ENCODE data around the gene RHOBTB1.

DNA sequence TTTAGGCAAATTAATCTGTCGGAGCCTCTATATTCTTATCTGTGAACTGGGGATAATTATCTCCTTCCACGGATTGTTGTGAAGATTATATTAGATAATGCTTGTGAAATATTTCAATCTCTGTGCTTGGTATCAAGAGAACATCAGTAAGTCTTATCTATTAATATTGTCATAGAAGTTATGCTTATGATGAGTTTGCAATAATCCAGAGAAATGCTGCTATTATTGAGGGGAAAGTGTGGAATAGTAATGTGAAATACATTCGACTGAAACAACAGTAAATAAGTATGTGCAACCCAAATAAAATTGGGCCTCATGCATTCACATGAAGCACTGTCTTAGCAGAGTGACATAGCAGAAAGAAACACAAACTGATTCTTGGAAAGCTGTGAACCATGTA, 13.7 kb downstream of the RHOBTB1 start:
- TF ChIP-seq, protein P1, sequence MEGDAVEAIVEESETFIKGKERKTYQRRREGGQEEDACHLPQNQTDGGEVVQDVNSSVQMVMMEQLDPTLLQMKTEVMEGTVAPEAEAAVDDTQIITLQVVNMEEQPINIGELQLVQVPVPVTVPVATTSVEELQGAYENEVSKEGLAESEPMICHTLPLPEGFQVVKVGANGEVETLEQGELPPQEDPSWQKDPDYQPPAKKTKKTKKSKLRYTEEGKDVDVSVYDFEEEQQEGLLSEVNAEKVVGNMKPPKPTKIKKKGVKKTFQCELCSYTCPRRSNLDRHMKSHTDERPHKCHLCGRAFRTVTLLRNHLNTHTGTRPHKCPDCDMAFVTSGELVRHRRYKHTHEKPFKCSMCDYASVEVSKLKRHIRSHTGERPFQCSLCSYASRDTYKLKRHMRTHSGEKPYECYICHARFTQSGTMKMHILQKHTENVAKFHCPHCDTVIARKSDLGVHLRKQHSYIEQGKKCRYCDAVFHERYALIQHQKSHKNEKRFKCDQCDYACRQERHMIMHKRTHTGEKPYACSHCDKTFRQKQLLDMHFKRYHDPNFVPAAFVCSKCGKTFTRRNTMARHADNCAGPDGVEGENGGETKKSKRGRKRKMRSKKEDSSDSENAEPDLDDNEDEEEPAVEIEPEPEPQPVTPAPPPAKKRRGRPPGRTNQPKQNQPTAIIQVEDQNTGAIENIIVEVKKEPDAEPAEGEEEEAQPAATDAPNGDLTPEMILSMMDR (IDR thresholded peaks at IDR 0.05), result no peak
- TF ChIP-seq, protein P2, sequence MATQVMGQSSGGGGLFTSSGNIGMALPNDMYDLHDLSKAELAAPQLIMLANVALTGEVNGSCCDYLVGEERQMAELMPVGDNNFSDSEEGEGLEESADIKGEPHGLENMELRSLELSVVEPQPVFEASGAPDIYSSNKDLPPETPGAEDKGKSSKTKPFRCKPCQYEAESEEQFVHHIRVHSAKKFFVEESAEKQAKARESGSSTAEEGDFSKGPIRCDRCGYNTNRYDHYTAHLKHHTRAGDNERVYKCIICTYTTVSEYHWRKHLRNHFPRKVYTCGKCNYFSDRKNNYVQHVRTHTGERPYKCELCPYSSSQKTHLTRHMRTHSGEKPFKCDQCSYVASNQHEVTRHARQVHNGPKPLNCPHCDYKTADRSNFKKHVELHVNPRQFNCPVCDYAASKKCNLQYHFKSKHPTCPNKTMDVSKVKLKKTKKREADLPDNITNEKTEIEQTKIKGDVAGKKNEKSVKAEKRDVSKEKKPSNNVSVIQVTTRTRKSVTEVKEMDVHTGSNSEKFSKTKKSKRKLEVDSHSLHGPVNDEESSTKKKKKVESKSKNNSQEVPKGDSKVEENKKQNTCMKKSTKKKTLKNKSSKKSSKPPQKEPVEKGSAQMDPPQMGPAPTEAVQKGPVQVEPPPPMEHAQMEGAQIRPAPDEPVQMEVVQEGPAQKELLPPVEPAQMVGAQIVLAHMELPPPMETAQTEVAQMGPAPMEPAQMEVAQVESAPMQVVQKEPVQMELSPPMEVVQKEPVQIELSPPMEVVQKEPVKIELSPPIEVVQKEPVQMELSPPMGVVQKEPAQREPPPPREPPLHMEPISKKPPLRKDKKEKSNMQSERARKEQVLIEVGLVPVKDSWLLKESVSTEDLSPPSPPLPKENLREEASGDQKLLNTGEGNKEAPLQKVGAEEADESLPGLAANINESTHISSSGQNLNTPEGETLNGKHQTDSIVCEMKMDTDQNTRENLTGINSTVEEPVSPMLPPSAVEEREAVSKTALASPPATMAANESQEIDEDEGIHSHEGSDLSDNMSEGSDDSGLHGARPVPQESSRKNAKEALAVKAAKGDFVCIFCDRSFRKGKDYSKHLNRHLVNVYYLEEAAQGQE (IDR thresholded peaks at IDR 0.05; ENCODE audit: insufficient read depth in 1 of 2, low read depth in 2 of 2, low read length in 1 of 2), result no peak
- TF ChIP-seq SIN3A (IDR thresholded peaks at IDR 0.05; ENCODE audit: borderline replicate concordance, insufficient read depth, low read depth, low read length), result no peak
- TF ChIP-seq POLR2AphosphoS5 (IDR thresholded peaks at IDR 0.05; ENCODE audit: low read depth, low read length), result no peak

Measured in Panc1 (cell line).